ENCODE measurements around the gene HIGD1A. TPM values are rescaled to one million over a fixed set of nuclear protein-coding genes. Genes with fewer than 3 reads are reported as not detected.

Gene HIGD1A
- polyA plus RNA-seq (2011; rRNA removed) (158 and 225 TPM in 2 replicates), polyA minus RNA-seq (2011; rRNA and poly(A)+ RNA removed) (19.3 and 39.3 TPM in 2 replicates)

- peak within 1 kb of the TSS; percentile 85 for H3K4me3 ChIP-seq (ENCODE audit: low read depth, low read length)
- TF ChIP-seq, protein P1, sequence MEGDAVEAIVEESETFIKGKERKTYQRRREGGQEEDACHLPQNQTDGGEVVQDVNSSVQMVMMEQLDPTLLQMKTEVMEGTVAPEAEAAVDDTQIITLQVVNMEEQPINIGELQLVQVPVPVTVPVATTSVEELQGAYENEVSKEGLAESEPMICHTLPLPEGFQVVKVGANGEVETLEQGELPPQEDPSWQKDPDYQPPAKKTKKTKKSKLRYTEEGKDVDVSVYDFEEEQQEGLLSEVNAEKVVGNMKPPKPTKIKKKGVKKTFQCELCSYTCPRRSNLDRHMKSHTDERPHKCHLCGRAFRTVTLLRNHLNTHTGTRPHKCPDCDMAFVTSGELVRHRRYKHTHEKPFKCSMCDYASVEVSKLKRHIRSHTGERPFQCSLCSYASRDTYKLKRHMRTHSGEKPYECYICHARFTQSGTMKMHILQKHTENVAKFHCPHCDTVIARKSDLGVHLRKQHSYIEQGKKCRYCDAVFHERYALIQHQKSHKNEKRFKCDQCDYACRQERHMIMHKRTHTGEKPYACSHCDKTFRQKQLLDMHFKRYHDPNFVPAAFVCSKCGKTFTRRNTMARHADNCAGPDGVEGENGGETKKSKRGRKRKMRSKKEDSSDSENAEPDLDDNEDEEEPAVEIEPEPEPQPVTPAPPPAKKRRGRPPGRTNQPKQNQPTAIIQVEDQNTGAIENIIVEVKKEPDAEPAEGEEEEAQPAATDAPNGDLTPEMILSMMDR (IDR thresholded peaks at IDR 0.05; ENCODE audit: low read depth, low read length), result no peak
- ChIA-PET POLR2A (interaction anchor here (0.5 to 1.8 kb wide), 3 partner anchors 25 to 1193 kb away, joined by 3 to 6 read pairs (median 4); no protein-coding TSS in a partner anchor), CTCF (interaction anchor here (0.7 to 3.8 kb wide), 5 partner anchors 12 to 35 kb away, joined by 3 to 15 read pairs (median 4); no protein-coding TSS in a partner anchor)
- H3K27me3 ChIP-seq (ENCODE audit: control insufficient read depth, insufficient read depth, low read length), result peaks cover 4% of the 10 kb centered on the region
- peaks cover 3% of the 10 kb centered on the region; the same call in 1 of the 2 replicates for H3K9me3 ChIP-seq (ENCODE audit: control insufficient read depth, insufficient read depth, low read length)
- H3K27ac ChIP-seq (ENCODE audit: low read depth, low read length), result peak within 1 kb of the TSS; percentile 85
- peak; percentile 81 for DNase-seq (ENCODE audit: low read depth, low spot score)
Measured at GRCh38 chr3:42804106-42804830, at the start of gene HIGD1A. Gene HIGD1A (minus strand): TSS chr3:42804490. CDS start chr3:42794253, 10,237 bp downstream.

- Histone ChIP-seq H3K27ac (ENCODE audit: low read depth, low read length) (no peak overlapping the region), H3K27me3 (ENCODE audit: control insufficient read depth, insufficient read depth, low read length) (peaks cover 29% of the 10 kb centered on the region), H3K4me3 (ENCODE audit: low read depth, low read length) (no peak overlapping the region), H3K9me3 (ENCODE audit: control insufficient read depth, insufficient read depth, low read length) (no peaks in the 10 kb centered on the region)
- DNase-seq (ENCODE audit: low read depth, low spot score), result no peak
- TF ChIP-seq, protein P1 (IDR thresholded peaks at IDR 0.05; ENCODE audit: low read depth, low read length), result no peak
- POLR2A ChIA-PET, result no interaction called here
- CTCF ChIA-PET, result no interaction called here
Measured at GRCh38 chr3:42853739-42854302, 49.5 kb upstream of the HIGD1A start.

- Histone ChIP-seq H3K27ac (ENCODE audit: low read depth, low read length) (no peak overlapping the region), H3K27me3 (ENCODE audit: control insufficient read depth, insufficient read depth, low read length) (peaks cover 29% of the 10 kb centered on the region), H3K4me3 (ENCODE audit: low read depth, low read length) (no peak overlapping the region), H3K9me3 (ENCODE audit: control insufficient read depth, insufficient read depth, low read length) (no peaks in the 10 kb centered on the region)
- TF ChIP-seq, protein P1 (IDR thresholded peaks at IDR 0.05; ENCODE audit: low read depth, low read length), result no peak
- no peak for DNase-seq (ENCODE audit: low read depth, low spot score)
- ChIA-PET POLR2A (no interaction called here), CTCF (no interaction called here)
Measured at GRCh38 chr3:42853056-42853455, 48.8 kb upstream of the HIGD1A start.

DNA sequence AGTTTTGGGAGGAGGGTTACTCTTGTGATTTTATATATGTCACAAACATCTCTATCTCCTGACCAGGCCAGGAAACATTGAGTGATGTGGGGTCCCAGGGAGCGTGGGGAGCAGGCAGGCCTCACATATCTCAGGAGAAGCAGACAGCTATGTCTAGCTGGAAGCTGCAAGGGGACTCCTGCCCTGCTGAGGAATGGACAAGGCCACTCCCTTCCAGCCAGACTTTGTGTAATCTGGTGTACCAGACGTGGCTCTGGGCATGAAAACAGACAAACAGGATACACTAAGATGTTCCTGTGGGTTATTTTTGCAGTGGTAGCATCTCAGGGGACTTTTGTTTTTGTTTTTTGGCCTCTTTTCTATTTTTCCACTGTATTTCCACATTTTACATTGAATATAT is 48.2 kb upstream of the HIGD1A start:
- H3K9me3 ChIP-seq (ENCODE audit: control insufficient read depth, insufficient read depth, low read length), result no peaks in the 10 kb centered on the region
- DNase-seq (ENCODE audit: low read depth, low spot score), result no peak
- POLR2A ChIA-PET, result no interaction called here
- CTCF ChIA-PET, result no interaction called here
- TF ChIP-seq, protein P1 (IDR thresholded peaks at IDR 0.05; ENCODE audit: low read depth, low read length), result no peak
- H3K27me3 ChIP-seq (ENCODE audit: control insufficient read depth, insufficient read depth, low read length), result peaks cover 29% of the 10 kb centered on the region
- no peak overlapping the region for H3K27ac ChIP-seq (ENCODE audit: low read depth, low read length)
- no peak overlapping the region for H3K4me3 ChIP-seq (ENCODE audit: low read depth, low read length)

DNA sequence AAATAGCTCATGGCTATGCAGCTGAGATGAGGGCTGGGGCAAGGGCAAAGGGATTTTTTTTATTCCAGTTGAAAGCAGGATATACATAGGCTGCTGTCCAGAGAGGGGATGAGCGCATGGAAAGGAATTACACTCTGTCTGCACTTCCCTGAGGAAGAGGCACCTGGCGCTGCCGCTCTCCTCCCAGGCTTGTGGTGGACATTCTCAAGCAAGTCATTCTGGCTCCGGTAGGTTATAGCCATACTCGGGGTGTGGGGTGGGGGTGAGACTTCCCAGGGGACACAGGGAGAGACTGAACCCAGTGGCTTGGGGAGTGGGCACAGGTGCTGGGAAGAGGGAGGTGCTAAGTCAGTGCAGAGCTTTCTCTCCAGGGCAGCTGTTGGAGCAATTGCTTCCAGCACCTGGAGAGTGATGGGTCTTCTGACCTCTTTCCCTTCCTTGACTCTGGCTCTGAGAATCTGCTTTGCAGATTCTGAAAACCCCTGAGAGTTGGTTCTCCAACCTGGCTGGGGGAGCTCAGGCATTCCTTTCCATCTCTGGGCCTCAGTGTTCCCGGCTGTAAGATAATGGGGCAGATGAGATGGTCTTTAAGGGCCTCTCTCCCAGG is 47.0 kb upstream of the HIGD1A start:
- DNase-seq (ENCODE audit: low read depth, low spot score), result no peak
- no peak overlapping the region for H3K27ac ChIP-seq (ENCODE audit: low read depth, low read length)
- no peaks in the 10 kb centered on the region for H3K9me3 ChIP-seq (ENCODE audit: control insufficient read depth, insufficient read depth, low read length)
- TF ChIP-seq, protein P1 (IDR thresholded peaks at IDR 0.05; ENCODE audit: low read depth, low read length), result no peak
- no peak overlapping the region for H3K4me3 ChIP-seq (ENCODE audit: low read depth, low read length)
- H3K27me3 ChIP-seq (ENCODE audit: control insufficient read depth, insufficient read depth, low read length), result peaks cover 28% of the 10 kb centered on the region
- ChIA-PET POLR2A (no interaction called here), CTCF (no interaction called here)

Measured in AG04450 (cell line).